Endothelial cell of hepatic sinusoid (primary cell): Measurements from ENCODE around the gene VSIG4.

ENCODE experiments used
- in situ Hi-C: cut with HindIII; loops from 2 replicates; pipeline ENCODE4 v1.10.0; 2017; ENCODE audit warnings: low sequenced_read_pairs

VSIG4 gene

DNA sequence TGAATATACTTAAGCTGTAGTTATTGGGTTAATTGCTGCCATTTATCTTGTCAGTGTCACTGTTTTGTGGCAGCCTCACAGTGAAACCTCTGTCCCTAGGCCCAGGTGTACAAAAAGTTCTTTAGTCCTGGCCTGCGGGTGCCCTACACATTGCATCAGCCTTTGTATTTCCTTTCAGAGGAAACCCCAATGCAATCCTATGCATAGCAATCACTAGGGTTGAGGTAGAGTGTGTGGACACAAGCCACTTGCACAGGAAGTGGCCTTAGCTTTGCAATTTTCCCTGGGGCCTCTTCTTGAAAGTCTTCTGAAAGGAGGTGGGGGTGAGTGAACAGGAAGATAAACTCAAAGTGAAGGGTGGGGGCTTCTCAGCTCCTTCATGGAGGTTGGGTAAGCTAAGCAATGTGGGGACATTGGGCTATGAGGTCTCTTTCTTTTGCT is 27.8 kb downstream of the VSIG4 start:
- in situ Hi-C loops, result loop anchor here (25.0 kb wide), 1 partner anchor 425 kb away; no protein-coding TSS in a partner anchor

DNA sequence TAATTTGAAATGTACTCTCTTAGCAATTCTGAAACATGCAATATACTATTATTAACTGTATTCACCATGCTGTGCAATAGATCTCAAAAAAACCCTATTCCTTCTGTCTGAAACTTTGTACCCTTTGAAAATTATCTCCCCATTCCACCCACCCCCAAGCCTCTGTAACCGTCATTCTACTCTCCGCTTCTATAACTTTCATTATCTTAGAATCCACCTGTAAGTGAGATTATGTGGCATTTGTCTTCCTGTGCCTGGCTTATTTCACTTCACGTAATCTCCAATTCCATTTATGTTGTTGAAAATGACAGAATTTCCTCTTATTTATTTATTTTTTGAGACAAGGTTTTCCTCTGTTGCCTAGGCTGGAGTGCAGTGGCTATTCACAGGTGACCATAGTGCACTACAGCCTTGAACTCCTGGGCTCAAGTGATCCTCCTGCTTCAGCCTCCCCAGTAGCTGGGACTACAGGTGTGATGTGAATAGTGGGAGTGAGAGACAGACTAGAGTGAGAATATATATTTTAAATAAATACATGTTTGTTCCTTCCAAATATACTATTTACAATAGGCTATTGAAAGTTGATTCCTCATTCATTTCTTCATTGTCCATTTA is 30.5 kb downstream of the VSIG4 start:
- in situ Hi-C loops, result loop anchor here (25.0 kb wide), 1 partner anchor 422 kb away; no protein-coding TSS in a partner anchor

DNA sequence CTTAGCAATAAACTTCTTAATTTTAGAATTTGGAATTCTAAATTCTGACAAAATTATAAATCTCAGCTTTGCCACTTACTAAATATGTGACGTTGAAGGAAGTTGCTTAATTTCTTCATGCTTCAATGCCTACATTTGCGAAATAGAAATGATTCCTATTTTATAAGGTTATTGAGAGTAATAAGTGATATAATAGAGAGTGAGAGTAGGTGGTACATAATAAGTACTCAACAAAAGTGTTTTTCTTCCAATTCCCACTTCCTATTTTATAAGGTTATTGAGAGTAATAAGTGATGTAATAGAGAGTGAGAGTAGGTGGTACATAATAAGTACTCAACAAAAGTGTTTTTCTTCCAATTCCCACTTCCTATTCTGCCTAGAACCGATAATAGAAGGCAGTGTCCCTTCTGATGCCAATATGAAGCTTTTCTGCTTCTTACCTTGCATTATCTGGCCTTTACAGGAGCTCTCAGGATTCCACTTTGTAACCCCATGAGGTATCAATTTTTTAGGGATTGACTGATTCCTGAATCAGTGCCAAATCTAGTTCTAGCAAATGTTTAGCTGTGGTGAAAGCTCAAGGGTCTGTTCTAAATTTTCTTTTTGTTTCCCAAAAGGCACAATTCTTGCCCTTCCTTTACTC is 31.4 kb downstream of the VSIG4 start:
- in situ Hi-C loops, result loop anchor here (25.0 kb wide), 1 partner anchor 421 kb away; no protein-coding TSS in a partner anchor

DNA sequence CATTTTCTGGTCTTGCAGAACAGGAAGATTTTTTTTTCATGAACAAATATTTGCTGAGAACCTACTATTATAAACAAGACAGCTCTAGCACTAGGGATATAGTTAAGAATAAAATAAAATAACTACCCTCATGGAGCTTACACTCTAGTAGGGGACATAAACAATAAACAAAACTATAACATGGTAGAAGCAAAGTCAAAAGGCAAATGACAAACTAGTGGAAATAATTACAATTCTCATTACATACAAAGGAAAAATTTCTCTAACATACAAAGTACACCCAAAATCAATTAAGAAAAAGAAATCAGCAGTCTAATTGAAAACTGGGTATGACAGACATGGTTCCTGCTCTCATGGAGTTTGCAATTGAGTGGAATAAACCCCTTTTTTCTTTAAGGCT is 32.0 kb downstream of the VSIG4 start:
- in situ Hi-C loops, result loop anchor here (25.0 kb wide), 1 partner anchor 421 kb away; no protein-coding TSS in a partner anchor

DNA sequence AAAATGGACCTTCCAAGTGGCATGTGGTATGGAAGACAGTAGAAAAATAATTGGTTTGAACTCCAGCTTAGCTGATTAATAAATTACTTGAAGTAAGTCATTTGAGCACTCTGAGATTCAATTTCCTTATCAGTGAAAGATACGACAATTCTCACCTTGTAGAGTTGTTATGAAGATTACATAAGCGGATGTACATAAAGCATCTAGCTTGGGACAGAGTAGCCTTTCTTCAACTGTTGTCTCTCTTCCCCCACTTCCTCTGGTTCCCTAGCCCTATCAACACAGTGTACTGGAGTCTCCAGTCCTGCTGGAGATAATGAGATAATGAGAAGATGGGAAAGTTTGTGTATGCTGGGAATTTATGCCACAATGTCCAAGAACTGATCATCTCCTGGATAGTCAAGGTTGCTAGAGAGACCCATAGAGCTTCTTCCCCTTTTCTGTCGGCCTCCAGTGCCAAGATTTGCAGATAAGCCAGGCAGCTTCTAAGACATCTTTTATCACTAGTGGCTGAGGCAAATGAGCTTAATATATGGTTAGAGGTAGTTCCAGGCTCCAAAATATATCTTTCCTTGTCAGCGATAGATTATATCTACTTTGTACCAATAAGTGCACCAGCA is 33.9 kb downstream of the VSIG4 start:
- in situ Hi-C loops, result loop anchor here (25.0 kb wide), 1 partner anchor 419 kb away; no protein-coding TSS in a partner anchor

DNA sequence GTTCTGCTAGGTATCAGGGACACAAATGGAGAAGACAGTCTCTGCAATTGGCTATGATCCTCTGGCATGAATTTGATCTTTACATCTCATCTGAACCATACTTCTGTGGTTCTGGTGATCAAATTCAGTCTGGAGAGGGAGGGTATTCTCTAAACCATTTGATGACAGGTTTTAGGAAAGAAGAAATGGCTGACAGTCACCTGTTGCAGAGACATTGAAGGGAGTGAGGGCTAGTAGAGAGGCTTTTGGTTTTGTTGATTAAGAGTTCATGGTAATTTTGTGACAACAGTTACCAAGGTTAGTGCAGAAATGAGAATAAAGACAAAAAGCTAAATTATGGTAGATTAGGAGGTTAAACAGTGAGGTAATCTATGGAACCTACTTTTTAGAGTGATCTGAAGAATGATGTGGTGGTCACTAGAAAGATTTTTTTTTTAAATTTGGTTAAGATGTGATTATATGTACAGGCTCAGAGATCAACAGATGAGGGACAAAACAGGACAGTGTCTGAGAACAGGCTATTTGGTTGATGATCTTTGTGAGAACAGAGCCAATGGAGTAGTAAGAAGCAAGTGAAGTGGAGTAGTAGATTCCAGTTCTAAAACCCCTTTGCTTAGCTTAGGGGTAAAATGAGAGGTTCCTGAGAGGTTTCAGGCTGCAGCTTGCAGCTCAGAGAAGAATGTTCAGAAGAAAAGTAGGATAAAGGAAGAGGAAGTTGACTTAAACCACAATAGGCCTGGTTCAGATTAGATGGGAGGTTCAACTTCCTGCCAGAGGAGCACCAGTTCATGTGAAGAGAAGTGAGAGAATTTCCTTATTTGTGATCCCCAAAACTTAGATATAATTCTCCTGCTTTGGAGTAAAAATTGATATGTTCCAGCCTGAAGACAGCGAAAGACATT is 34.7 kb downstream of the VSIG4 start:
- in situ Hi-C loops, result loop anchor here (25.0 kb wide), 1 partner anchor 418 kb away; no protein-coding TSS in a partner anchor

DNA sequence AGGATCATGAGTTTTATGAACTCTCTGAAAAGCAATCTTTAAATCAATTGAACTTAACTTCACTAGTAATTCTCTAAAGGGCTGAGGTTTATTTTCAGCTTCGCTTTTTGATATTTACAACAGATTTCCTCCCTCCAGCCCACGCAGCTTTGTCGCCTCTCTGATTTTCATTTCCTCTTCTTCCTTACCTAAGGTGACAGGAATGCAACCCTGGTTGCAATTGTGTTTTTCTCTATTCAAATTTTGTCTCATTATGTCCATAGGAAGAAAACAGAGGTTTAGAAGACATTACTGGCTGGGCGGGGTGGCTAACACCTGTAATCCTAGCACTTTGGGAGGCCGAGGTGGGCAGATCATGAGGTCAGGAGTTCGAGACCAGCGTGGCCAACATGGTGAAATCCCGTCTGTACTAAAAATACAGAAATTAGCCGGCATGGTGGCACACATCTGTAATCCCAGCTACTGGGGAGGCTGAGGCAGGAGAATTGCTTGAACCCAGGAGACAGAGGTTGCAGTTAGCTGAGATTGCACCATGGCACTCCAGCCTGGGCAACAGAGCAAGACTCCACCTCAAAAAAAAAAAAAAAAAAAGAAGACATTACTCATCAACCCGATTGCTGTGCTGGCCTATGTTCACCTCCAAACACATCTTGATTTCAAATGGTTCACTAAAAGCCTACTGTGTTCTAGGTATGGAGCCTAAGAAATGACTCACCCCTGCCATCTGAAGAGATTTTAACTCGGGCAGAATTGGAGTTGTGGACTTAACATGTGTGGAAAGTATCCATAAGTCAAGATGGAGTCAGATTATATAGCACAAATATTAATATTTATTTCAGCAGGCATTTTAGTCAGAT is 36.8 kb downstream of the VSIG4 start:
- in situ Hi-C loops, result loop anchor here (25.0 kb wide), 1 partner anchor 416 kb away; no protein-coding TSS in a partner anchor

DNA sequence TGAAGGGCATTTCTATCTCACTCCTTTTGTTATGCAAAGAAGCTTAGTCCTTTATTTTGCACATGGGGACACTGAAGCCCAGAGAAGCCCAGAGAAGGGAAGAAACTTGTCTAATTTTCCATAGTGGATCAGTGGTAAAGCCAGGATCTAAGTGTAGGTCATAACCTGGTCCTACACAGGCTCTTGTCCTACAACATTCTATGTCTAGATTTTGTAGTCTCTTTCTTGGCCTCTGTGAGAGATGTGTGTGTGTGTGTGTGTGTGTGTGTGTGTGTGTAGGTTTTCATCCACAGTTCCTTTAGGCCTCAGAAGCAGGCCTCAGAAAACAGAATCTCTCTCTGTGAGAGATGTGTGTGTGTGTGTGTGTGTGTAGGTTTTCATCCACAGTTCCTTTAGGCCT is 38.3 kb downstream of the VSIG4 start:
- in situ Hi-C loops, result loop anchor here (25.0 kb wide), 1 partner anchor 414 kb away; no protein-coding TSS in a partner anchor

DNA sequence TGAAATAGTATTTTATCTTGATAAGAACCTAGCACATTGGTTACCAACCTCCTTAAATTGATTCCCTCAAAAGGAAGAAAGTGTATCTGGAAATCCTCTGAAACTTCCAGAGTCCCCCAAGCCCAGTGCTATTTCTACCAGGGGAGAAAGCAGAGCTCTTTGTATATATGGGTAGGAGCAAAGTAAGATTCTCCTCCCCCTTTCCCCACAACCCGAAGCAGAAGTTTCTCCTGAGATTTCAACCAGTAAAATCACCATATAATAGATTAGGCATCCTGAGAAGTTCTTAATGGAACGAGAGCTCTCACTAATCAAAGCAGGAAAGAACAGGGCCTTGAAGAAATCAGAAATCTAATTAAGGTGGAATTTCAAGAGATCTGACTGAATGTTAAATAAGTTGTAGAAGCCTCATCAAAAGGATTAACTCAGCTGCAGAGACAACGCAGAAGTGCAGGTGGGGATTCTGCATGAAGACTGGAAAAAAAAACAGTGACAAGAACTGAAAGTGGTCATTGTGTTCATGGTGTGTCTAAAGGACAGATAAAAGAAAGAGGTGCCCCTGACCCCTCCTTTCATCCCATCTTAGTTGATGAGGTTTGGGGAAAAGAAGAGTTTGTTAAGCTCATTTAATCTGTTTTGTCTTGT is 39.1 kb downstream of the VSIG4 start:
- in situ Hi-C loops, result loop anchor here (25.0 kb wide), 1 partner anchor 413 kb away; no protein-coding TSS in a partner anchor

DNA sequence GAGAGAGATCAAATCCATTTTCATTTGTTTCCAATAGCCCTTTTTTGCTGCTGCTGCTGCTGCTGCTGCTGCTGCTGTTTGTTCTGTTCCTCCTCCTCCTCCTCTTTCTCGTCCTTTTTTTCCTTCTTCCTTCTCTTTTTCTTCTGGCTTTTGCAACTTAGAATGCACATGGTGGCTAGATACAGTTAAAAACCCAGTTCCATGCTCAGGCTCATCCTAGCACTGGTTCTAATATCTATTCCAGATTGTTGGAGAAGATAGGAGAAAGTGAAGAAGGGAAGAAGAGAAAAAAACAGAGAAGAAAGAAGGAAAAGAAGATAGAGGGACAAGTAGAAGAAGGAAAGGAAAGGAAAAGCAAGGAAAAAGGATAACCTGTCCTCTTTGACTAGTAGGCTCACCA is 39.7 kb downstream of the VSIG4 start:
- in situ Hi-C loops, result loop anchor here (25.0 kb wide), 1 partner anchor 413 kb away; no protein-coding TSS in a partner anchor

DNA sequence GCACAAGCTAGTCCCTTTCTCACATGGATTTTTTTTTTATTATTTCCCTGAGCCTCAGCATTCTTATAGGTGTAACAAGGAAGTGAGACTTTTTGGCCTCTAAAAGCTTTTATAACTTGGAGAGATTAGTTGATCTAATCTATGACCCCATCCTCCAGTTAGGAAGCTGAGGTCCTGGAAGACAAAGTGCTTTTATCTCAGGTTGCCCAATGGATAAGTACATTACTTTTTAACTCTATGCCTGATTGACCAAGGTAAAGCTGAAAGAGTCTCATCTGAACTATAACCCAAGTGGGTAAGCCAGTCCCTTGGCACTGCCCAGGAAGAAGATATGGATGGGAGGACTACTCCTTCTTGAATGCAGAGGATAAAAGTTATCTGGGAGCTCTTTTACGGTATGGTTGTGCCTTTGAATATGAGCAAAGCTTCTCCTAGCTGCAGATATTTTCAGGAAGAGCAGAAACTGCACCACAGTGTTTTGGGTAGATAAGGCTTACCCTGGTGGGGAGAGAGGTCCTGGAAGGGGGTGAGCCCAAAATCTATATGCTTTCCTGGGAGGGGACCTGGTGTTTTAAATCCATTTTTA is 40.2 kb downstream of the VSIG4 start:
- in situ Hi-C loops, result loop anchor here (25.0 kb wide), 1 partner anchor 412 kb away; no protein-coding TSS in a partner anchor

DNA sequence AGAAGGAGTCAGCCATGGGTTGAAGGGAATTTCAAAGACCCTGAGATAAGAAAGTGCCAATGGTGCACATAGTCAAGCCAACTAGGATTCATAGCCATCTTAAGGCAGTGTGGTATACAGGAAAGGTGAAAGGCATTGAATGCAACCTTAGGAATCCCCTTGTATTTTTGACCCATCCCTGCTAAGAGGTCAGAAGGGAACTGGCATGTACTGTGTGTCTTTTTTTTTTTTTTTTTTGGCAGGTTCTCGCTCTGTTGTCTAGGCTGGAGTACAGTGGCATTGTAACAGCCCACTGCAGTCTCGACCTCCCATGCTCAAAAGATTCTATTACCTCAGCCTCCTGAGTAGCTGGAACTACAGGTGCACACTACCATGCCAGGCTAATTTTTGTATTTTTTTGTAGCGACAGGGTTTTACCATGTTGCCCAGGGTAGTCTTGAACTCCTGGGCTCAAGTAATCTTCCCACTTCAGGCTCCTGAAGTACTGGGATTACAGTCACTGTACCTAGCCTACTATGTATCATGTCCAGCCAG is 40.8 kb downstream of the VSIG4 start:
- in situ Hi-C loops, result no loop called here

DNA sequence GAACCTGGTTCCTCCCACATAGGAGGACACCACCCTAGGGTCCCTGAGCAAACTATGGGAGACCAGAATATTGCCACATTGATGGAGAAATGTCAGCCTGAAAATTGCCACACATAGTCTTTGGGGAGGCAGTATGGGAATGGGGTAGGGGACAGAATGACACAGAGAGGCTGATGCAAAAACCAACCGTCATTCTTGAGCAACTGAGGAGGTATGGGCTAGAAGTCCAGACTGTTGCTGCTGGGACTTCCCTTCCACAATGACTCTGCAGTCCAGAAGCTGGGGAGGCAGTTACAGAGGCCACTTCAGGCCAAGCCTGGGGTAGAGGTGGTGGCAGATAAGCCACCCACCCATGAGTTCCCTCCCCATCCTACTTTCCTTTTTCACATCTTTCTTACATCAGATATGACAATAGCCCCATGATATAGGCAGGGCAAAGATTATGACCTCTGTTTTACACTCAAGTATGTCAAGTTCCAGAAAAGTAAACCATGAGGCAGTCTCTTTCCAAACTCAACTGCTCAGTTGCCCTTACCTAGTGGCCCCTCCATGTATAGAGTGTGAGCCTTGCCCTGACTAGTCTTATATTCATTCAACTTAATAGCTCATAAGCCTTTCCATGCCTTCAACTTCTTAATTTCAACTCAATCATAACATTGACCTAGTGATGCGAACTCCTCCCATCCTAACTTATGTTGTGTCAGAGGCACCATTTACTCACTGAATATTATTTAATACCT is 41.7 kb downstream of the VSIG4 start:
- in situ Hi-C loops, result no loop called here

DNA sequence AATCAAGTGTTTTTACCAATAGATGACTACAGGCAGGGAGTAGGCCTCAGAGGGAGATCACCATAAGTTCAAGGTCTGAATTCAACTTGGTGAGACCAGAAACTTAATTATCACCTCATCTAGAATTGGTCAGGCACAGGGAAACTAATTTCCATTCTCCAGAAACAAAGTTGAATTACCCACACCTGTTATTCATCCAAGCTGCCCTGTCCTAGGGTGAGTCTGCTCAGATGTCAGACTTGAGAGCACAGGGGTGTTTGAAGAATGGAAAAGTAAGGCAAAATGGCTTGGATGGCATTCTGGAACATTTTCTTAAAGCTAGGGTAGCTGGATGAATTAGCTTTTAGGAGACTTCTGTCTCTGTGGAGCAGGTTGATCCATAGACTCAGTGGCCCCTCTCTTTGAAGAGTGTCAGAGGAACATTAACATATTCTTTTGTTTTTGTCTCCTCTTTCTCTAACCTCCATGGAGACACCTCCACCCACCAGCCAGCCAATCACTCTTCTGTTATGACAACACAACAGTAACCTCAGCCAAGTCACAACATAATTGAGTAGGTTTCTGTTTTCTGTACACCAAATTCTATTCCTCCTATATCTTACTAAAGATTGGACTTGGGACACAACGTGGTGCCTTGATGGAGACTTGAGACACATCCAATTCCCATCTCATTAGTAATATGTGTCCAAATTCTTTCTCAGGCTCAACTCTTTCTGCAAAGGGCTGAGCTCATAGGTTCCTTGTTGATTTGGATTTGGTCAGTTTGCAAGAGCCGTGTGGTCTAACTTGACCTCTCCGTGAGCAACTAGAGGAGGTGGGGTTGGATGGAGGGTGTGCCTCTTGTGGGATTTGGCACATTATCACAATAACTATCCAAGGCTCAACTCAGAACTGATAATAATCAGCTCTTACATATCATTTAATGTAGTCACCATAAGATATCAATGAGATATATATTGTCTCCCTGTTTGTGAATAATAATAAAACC is 45.1 kb downstream of the VSIG4 start:
- in situ Hi-C loops, result no loop called here

DNA sequence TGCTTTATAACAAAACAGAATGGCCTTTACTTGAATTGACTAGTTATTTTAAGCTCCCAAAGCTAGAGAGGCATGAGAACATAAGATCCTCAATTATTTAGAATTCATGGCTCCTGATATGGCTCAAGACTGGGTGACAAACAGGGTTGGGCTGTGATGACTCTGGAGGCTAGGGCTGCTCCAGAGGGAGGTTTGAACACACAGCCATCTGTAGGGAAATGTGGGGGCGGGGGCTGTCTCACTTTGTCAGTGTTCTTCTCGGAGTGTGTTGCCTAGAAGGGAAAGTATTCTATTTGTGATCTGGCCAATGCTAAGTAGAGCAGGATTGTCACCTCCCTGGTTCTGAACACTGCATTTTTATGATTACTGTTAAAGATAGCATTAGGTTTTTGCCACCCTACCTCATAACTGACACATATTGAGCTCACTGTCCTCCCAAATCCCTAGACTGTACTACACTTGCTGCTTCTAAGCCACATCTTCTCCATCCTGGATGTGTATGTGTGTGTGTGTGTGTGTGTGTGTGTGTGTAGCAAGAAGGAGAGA is 45.9 kb downstream of the VSIG4 start:
- in situ Hi-C loops, result no loop called here

DNA sequence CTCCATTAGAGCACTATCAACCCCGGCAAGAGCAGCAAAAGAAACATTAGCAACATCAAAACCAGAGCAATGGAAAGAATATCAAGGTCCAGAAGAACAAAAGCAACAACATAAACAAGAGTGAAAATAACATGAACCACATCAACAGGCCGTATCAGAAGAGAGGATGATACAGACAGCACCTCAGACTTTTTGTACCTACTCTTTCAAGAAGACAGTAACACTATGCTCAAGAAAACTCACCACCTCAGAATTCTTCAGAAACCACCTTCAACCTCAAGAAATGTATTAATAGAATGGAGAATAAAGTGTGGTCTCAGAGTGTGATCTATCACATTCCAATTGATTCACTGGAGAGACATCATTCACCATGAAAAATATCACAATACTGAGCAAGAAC is 46.5 kb downstream of the VSIG4 start:
- in situ Hi-C loops, result no loop called here
